IMR-90 (cell line): ENCODE results near the gene ADM2. TPM values are rescaled to one million over a fixed set of nuclear protein-coding genes. Genes with fewer than 3 reads are reported as not detected.

Experiments
- ATAC-seq: fragments of 200-7000 bp; cut with Tn5 transposase; 2 replicates; pipeline ENCODE4 v1.9.1; 2020; ENCODE audit warnings: low read depth, mild to moderate bottlenecking, moderate library complexity
- BruUV-seq: library from RNA; stranded (reverse); fragments of 400-500 nt; replicated peaks from 2 replicates; lab custom pipeline; 2021; lab: Mats Ljungman, UMichigan
- CTCF ChIA-PET: fragments of 300-600 bp; formaldehyde crosslinking; extraction: SDS; loops from one replicate; lab custom pipeline; 2021; ENCODE audit warnings: antibody characterized with exemption; lab: Yijun Ruan, JAX
- POLR2A ChIA-PET: fragments of 300-600 bp; sonication (Branson Sonifier 250); formaldehyde crosslinking; loops from one replicate; lab custom pipeline; 2022; ENCODE audit warnings: antibody characterized with exemption; ENCODE audit not compliant: unreplicated experiment; lab: Charles Lee
- DNase-seq: peaks from one replicate; pipeline ENCODE4 v3.0.0; 2013
- H2AFZ ChIP-seq: replicated peaks from 2 replicates; pipeline ENCODE3; 2013; ENCODE audit warnings: low read length, mild to moderate bottlenecking; ENCODE audit not compliant: poor library complexity
- H2AK5ac ChIP-seq: 2 replicates; pipeline ENCODE4 v1.6.1; 2013; ENCODE audit warnings: low read depth, low read length, inconsistent platforms
- H2AK9ac ChIP-seq: replicated peaks from 2 replicates; pipeline ENCODE3; 2013; ENCODE audit warnings: mild to moderate bottlenecking, low read depth, low read length, moderate library complexity; ENCODE audit not compliant: poor library complexity
- H2BK120ac ChIP-seq: 2 replicates; pipeline ENCODE4 v1.6.1; 2013; ENCODE audit warnings: low read depth, low read length, inconsistent platforms
- H2BK15ac ChIP-seq: 3 replicates; pipeline ENCODE4 v1.6.1; 2013; ENCODE audit warnings: low read depth, low read length, inconsistent platforms
- H2BK20ac ChIP-seq: 2 replicates; pipeline ENCODE4 v1.6.1; 2013; ENCODE audit warnings: low read depth, mild to moderate bottlenecking, inconsistent platforms, low read length, moderate library complexity
- H2BK5ac ChIP-seq: 2 replicates; pipeline ENCODE4 v1.6.1; 2013; ENCODE audit warnings: mild to moderate bottlenecking, low read depth, low read length, inconsistent platforms; ENCODE audit not compliant: poor library complexity, severe bottlenecking
- H3K14ac ChIP-seq: replicated peaks from 2 replicates; pipeline ENCODE4 v1.6.1; 2013; ENCODE audit warnings: low read depth, low read length, inconsistent platforms
- H3K18ac ChIP-seq: 2 replicates; pipeline ENCODE4 v1.6.1; 2013; ENCODE audit warnings: low read depth, low read length, control low read depth
- H3K23ac ChIP-seq: 2 replicates; pipeline ENCODE4 v1.6.1; 2013; ENCODE audit warnings: low read depth, low read length, inconsistent platforms
- H3K27ac ChIP-seq: 2 replicates; pipeline ENCODE4 v1.5.1; 2013; ENCODE audit warnings: mild to moderate bottlenecking, control low read depth, low read length; ENCODE audit not compliant: insufficient read depth
- H3K27me3 ChIP-seq: 2 replicates; pipeline ENCODE4 v1.6.1; 2013; ENCODE audit warnings: low read length; ENCODE audit not compliant: control insufficient read depth, insufficient read depth
- H3K36me3 ChIP-seq: 2 replicates; pipeline ENCODE4 v1.6.1; 2013; ENCODE audit warnings: low read length, mixed read lengths; ENCODE audit not compliant: control insufficient read depth, insufficient read depth
- H3K4ac ChIP-seq: 2 replicates; pipeline ENCODE4 v1.6.1; 2013; ENCODE audit warnings: low read depth, low read length, inconsistent platforms
- H3K4me1 ChIP-seq: 2 replicates; pipeline ENCODE4 v1.6.1; 2013; ENCODE audit warnings: low read length, mixed read lengths; ENCODE audit not compliant: control insufficient read depth, insufficient read depth
- H3K4me2 ChIP-seq: 2 replicates; pipeline ENCODE4 v1.6.1; 2013; ENCODE audit warnings: low read depth, mild to moderate bottlenecking, control low read depth, low read length, moderate library complexity
- H3K4me3 ChIP-seq: 2 replicates; pipeline ENCODE4 v1.5.1; 2013; ENCODE audit warnings: low read depth, mild to moderate bottlenecking, control low read depth, low read length, moderate library complexity; ENCODE audit not compliant: insufficient read depth
- H3K56ac ChIP-seq: 2 replicates; pipeline ENCODE4 v1.6.1; 2013; ENCODE audit warnings: low read length, inconsistent platforms; ENCODE audit not compliant: insufficient read depth; ENCODE audit errors: extremely low read depth
- H3K79me1 ChIP-seq, 2 experiments: 2 replicates each; pipeline ENCODE4 v1.6.1; 2013; ENCODE audit warnings: low read length in 2 of 2, inconsistent platforms in 1 of 2, low read depth in 1 of 2
- H3K9ac ChIP-seq: 2 replicates; pipeline ENCODE4 v1.6.1; 2013; ENCODE audit warnings: low read depth, low read length, control low read depth
- H3K9me1 ChIP-seq: 2 replicates; pipeline ENCODE4 v1.6.1; 2013; ENCODE audit warnings: low read length, inconsistent platforms; ENCODE audit not compliant: insufficient read depth
- H3K9me3 ChIP-seq: 2 replicates; pipeline ENCODE4 v1.6.1; 2013; ENCODE audit warnings: low read length; ENCODE audit not compliant: control insufficient read depth, insufficient read depth
- H4K20me1 ChIP-seq: 2 replicates; pipeline ENCODE4 v1.6.1; 2013; ENCODE audit warnings: low read length, inconsistent platforms; ENCODE audit not compliant: insufficient read depth
- H4K5ac ChIP-seq: 2 replicates; pipeline ENCODE4 v1.6.1; 2013; ENCODE audit warnings: mild to moderate bottlenecking, low read depth, low read length, control low read depth
- H4K8ac ChIP-seq, 2 experiments: 2 replicates each; pipeline ENCODE4 v1.6.1; 2013; ENCODE audit warnings: low read depth in 2 of 2, low read length in 2 of 2, control low read depth in 1 of 2, inconsistent platforms in 1 of 2
- H4K91ac ChIP-seq: 2 replicates; pipeline ENCODE4 v1.6.1; 2013; ENCODE audit warnings: low read depth, low read length, inconsistent platforms; ENCODE audit not compliant: insufficient read depth
- CEBPB ChIP-seq: IDR thresholded peaks from 2 replicates; pipeline ENCODE4 v1.6.1; 2012; ENCODE audit warnings: low read depth, low read length, improper control_type of control experiment
- CTCF ChIP-seq: conservative IDR thresholded peaks from 2 replicates; pipeline ENCODE4 v1.5.1; 2012; ENCODE audit warnings: mild to moderate bottlenecking, low read depth, low read length, improper control_type of control experiment
- ELK1 ChIP-seq: fragments of 150-350 bp; IDR thresholded peaks from 2 replicates; pipeline ENCODE4 v1.6.1; 2016; ENCODE audit warnings: low read depth, mild to moderate bottlenecking, low read length, moderate library complexity, borderline replicate concordance
- FOS ChIP-seq: fragments of 150-350 bp; IDR thresholded peaks from 2 replicates; pipeline ENCODE4 v1.6.1; 2016; ENCODE audit warnings: low read depth, low read length
- MAFK ChIP-seq: IDR thresholded peaks from 2 replicates; pipeline ENCODE4 v1.6.1; 2012; ENCODE audit warnings: low read depth, low read length, improper control_type of control experiment
- MAZ ChIP-seq: IDR thresholded peaks from 2 replicates; pipeline ENCODE4 v1.6.1; 2012; ENCODE audit warnings: low read depth, mild to moderate bottlenecking, low read length, improper control_type of control experiment, moderate library complexity, borderline replicate concordance
- RAD21 ChIP-seq: IDR thresholded peaks from 2 replicates; pipeline ENCODE4 v1.6.1; 2012; ENCODE audit warnings: low read length, improper control_type of control experiment
- RCOR1 ChIP-seq: IDR thresholded peaks from 2 replicates; pipeline ENCODE4 v1.6.1; 2012; ENCODE audit warnings: mild to moderate bottlenecking, low read length, improper control_type of control experiment; ENCODE audit not compliant: insufficient replicate concordance
- RFX5 ChIP-seq: IDR thresholded peaks from 2 replicates; pipeline ENCODE4 v1.8.0; 2012; ENCODE audit warnings: low read depth, mild to moderate bottlenecking, low read length, moderate library complexity
- WGBS, 2 experiments: methylation state at CpG; one replicate each; pipeline versions ENCODE4 v1.1.5 to v1.1.7; 2013; ENCODE audit warnings: missing lambda C conversion rate in 2 of 2; ENCODE audit not compliant: insufficient read length in 1 of 2; ENCODE audit errors: extremely low coverage in 2 of 2; 5-methylcytosine and 5-hydroxymethylcytosine counted together
- dilution Hi-C: fragments of 300-500 bp; cut with HindIII; formaldehyde crosslinking; loops from one replicate; pipeline ENCODE4 v1.14.3; 2018; ENCODE audit warnings: low sequenced_read_pairs; ENCODE audit not compliant: unreplicated experiment
- in situ Hi-C: fragments of 300-500 bp; cut with MboI; formaldehyde crosslinking; loops from 3 replicates; pipeline ENCODE4 v1.14.3; 2019; ENCODE audit warnings: low sequenced_read_pairs, inconsistent platforms, mixed read lengths
- intact Hi-C: fragments of 100-400 bp; cut with micrococcal nuclease; formaldehyde crosslinking; loops from 2 replicates; pipeline ENCODE4 v1.10.0; 2022
- polyA plus RNA-seq, 3 experiments: library from polyadenylated mRNA; depleted of rRNA; stranded (reverse); fragments of >200 nt; gene quantifications; 2 replicates each; pipeline ENCODE4 v1.2.3, GENCODE V29; 2012; ENCODE audit warnings: low replicate concordance in 1 of 3
- total RNA-seq: library from RNA; depleted of rRNA; stranded (reverse); fragments of >200 nt; gene quantifications from 2 replicates; pipeline ENCODE4 v1.2.3, GENCODE V29; 2012

ADM2 gene
- total and polyA plus RNA-seq, 2 of the 4 experiments (the other 2 are of a cell fraction): 0.18 to 2.3 TPM

GRCh38 chr22:50475652-50476002 is 5.7 kb upstream of the ADM2 start:
- H2AFZ ChIP-seq: peak overlapping the region; percentile 96
- H2BK20ac ChIP-seq: no peak overlapping the region
- DNase-seq: no peak
- no peak overlapping the region for H2BK5ac ChIP-seq
- H3K56ac ChIP-seq: no peak overlapping the region
- H3K79me1 ChIP-seq: peaks cover 13 to 35% of the 10 kb centered on the region in 2 experiments; a peak in 3 of 4 replicates
- no peaks in the 10 kb centered on the region for H3K9me3 ChIP-seq
- H2BK120ac ChIP-seq: no peak overlapping the region; the same call in 1 of the 2 replicates
- H4K5ac ChIP-seq: no peak overlapping the region
- no peak overlapping the region for H3K4me3 ChIP-seq
- peaks cover 15% of the 10 kb centered on the region for H3K4me1 ChIP-seq
- peak overlapping the region; percentile 2 for H3K4ac ChIP-seq
- in situ Hi-C loops: no loop called here
- H3K9me1 ChIP-seq: peaks cover 14% of the 10 kb centered on the region
- no peak overlapping the region for H3K27ac ChIP-seq
- H4K20me1 ChIP-seq: peaks cover 37% of the 10 kb centered on the region
- H3K4me2 ChIP-seq: peak overlapping the region; percentile 68; the same call in 1 of the 2 replicates
- no peak overlapping the region for H2BK15ac ChIP-seq
- intact Hi-C loops: loop anchor here (1.0 kb wide), 1 partner anchor 23 kb away; no protein-coding TSS in a partner anchor
- no peak overlapping the region for H3K18ac ChIP-seq
- WGBS, 2 experiments: no CpG with 5 or more reads among the region's 6 CpGs
- TF ChIP-seq MAFK (no peak), RCOR1 (no peak), CTCF (no peak), FOS (no peak), ELK1 (no peak), RAD21 (no peak), RFX5 (no peak), CEBPB (no peak), MAZ (no peak)
- ATAC-seq: no peak
- ChIA-PET POLR2A (no interaction called here), CTCF (no interaction called here)
- peak overlapping the region; percentile 17 for H3K14ac ChIP-seq
- BruUV-seq: no TSS peak
- H3K23ac ChIP-seq: no peak overlapping the region
- peaks cover 15% of the 10 kb centered on the region for H3K27me3 ChIP-seq
- H4K91ac ChIP-seq: peak overlapping the region; percentile 58; the same call in 1 of the 2 replicates
- peaks cover 2% of the 10 kb centered on the region; the same call in 1 of the 2 replicates for H3K36me3 ChIP-seq
- H2AK9ac ChIP-seq: peak overlapping the region; percentile 38
- dilution Hi-C loops: no loop called here
- peak overlapping the region; percentile 59 to 72; a peak in 3 of 4 replicates for H4K8ac ChIP-seq
- no peak overlapping the region; the same call in 1 of the 2 replicates for H2AK5ac ChIP-seq
- peak overlapping the region; percentile 46 for H3K9ac ChIP-seq
